ACHN (cell line): ENCODE results near the gene OLFM4.

Experiments used
- DNase-seq: peaks from one replicate; pipeline ENCODE4 v3.0.0-alpha.2; 2015
- in situ Hi-C: cut with HindIII; loops from 2 replicates; pipeline ENCODE4 v1.10.0; 2017; ENCODE audit warnings: low sequenced_read_pairs, low pct_ligation_motif_present, low pct_unique_long_range_greater_than_20kb

OLFM4 gene

GRCh38 chr13:53058065-53058679, 29.6 kb downstream of the OLFM4 start:
- in situ Hi-C loops: no loop called here
- no peak for DNase-seq

- no peak for DNase-seq
- in situ Hi-C loops: no loop called here
Measured at GRCh38 chr13:53060840-53061490, 32.4 kb downstream of the OLFM4 start.

- DNase-seq: no peak
- in situ Hi-C loops: no loop called here
Measured at GRCh38 chr13:53064731-53065130, 36.1 kb downstream of the OLFM4 start.

GRCh38 chr13:53066411-53066810, 37.8 kb downstream of the OLFM4 start:
- in situ Hi-C loops: no loop called here
- no peak for DNase-seq

- in situ Hi-C loops: no loop called here
- DNase-seq: no peak
Measured at GRCh38 chr13:53068585-53069520, 40.2 kb downstream of the OLFM4 start.

- in situ Hi-C loops: no loop called here
- no peak for DNase-seq
Measured at GRCh38 chr13:53069800-53070199, 41.2 kb downstream of the OLFM4 start.

GRCh38 chr13:53073711-53074110, 45.1 kb downstream of the OLFM4 start:
- DNase-seq: no peak
- in situ Hi-C loops: no loop called here

GRCh38 chr13:53074114-53074513, 45.5 kb downstream of the OLFM4 start:
- in situ Hi-C loops: no loop called here

GRCh38 chr13:53075356-53076041, 46.9 kb downstream of the OLFM4 start:
- no peak for DNase-seq
- in situ Hi-C loops: no loop called here

More at GRCh38 chr13:53074114-53074513, 45.5 kb downstream of the OLFM4 start:
- no peak for DNase-seq

GRCh38 chr13:53079691-53080090, 51.1 kb downstream of the OLFM4 start:
- in situ Hi-C loops: no loop called here
- DNase-seq: no peak

- in situ Hi-C loops: no loop called here
- DNase-seq: no peak
Measured at GRCh38 chr13:53088871-53089270, 60.3 kb downstream of the OLFM4 start.

GRCh38 chr13:53089951-53090350, 61.3 kb downstream of the OLFM4 start:
- in situ Hi-C loops: no loop called here
- no peak for DNase-seq

- in situ Hi-C loops: no loop called here
- no peak for DNase-seq
Measured at GRCh38 chr13:53090461-53090860, 61.8 kb downstream of the OLFM4 start.

GRCh38 chr13:53092931-53093330, 64.3 kb downstream of the OLFM4 start:
- no peak for DNase-seq
- in situ Hi-C loops: no loop called here

- DNase-seq: no peak
- in situ Hi-C loops: no loop called here
Measured at GRCh38 chr13:53098455-53098854, 69.8 kb downstream of the OLFM4 start.

GRCh38 chr13:53100394-53101063, 71.9 kb downstream of the OLFM4 start:
- in situ Hi-C loops: no loop called here
- DNase-seq: no peak
